ENCODE results near the gene UBQLN4. TPM values are rescaled to one million over a fixed set of nuclear protein-coding genes. Genes with fewer than 3 reads are reported as not detected.

The UBQLN4 gene
- polyA plus RNA-seq, 1 of the 3 experiments (the other 2 are of a cell fraction) = 37.0 TPM

- H3K36me3 ChIP-seq (replicated peaks in 1 of 2; ENCODE audit: control insufficient read depth in 1 of 2, insufficient read depth in 2 of 2, low read length in 1 of 2) = peaks cover 2 to 16% of the 10 kb centered on the region in 2 experiments
- ChIA-PET CTCF (interaction anchor here (1.6 kb wide), 1 partner anchor 14 kb away, joined by 5 read pairs; no protein-coding TSS in a partner anchor), POLR2A (no interaction called here)
- peaks cover 8% of the 10 kb centered on the region for H4K20me1 ChIP-seq (ENCODE audit: insufficient read depth)
- H3K4me3 ChIP-seq (ENCODE audit: low read depth in 2 of 2, low read length in 1 of 2) = no peak overlapping the region
- H3K4me2 ChIP-seq = no peak overlapping the region
- 91% methylated on average over 1 of the region's 1 CpG for WGBS (ENCODE audit: low lambda C conversion rate)
- DNase-seq = no peak
- TF ChIP-seq MEF2A (IDR thresholded peaks at IDR 0.05; ENCODE audit: borderline replicate concordance, low read depth) (no peak), YY1 (IDR thresholded peaks at IDR 0.05; ENCODE audit: low read depth) (no peak), PBX3 (IDR thresholded peaks at IDR 0.05) (no peak), GATA2 (CRISPR knock-in tag; IDR thresholded peaks at IDR 0.05) (no peak), NFIC (IDR thresholded peaks at IDR 0.05; ENCODE audit: borderline replicate concordance) (no peak), SIN3A (IDR thresholded peaks at IDR 0.05; ENCODE audit: borderline replicate concordance, low read depth, low read length) (no peak), EZH2phosphoT487 (IDR thresholded peaks at IDR 0.05; ENCODE audit: borderline replicate concordance, low read depth) (no peak)
- H3K27me3 ChIP-seq (ENCODE audit: insufficient read depth) = no peaks in the 10 kb centered on the region
- H3K4me1 ChIP-seq (ENCODE audit: control insufficient read depth in 1 of 2, insufficient read depth in 2 of 2, low read depth in 1 of 2, low read length in 1 of 2) = peaks cover 10 to 17% of the 10 kb centered on the region in 2 experiments; a peak in 3 of 4 replicates
- H3K9me2 ChIP-seq = no peaks in the 10 kb centered on the region
- H3F3A ChIP-seq (replicated peaks; ENCODE audit: insufficient read depth) = peaks cover 8% of the 10 kb centered on the region
- no peak overlapping the region for H3K27ac ChIP-seq (ENCODE audit: low read depth in 2 of 2, low read length in 1 of 2)
- no peak overlapping the region for H3K9ac ChIP-seq
- H2AFZ ChIP-seq (ENCODE audit: low read depth) = no peak overlapping the region
- H3K9me3 ChIP-seq = no peaks in the 10 kb centered on the region
- H3K79me2 ChIP-seq (ENCODE audit: insufficient read depth) = peaks cover 40% of the 10 kb centered on the region
These were observed 2.8 kb upstream of the UBQLN4 start for GRCh38 chr1:156056326-156056849.

- Histone ChIP-seq H4K20me1 (ENCODE audit: insufficient read depth) (peaks cover 8% of the 10 kb centered on the region), H3K27me3 (ENCODE audit: insufficient read depth) (no peaks in the 10 kb centered on the region), H3K9me2 (no peaks in the 10 kb centered on the region), H3K4me3 (ENCODE audit: low read depth in 2 of 2, low read length in 1 of 2) (peak overlapping the region; percentile 87 to 94), H3K79me2 (ENCODE audit: insufficient read depth) (peaks cover 44% of the 10 kb centered on the region), H3K9me3 (no peaks in the 10 kb centered on the region), H2AFZ (ENCODE audit: low read depth) (peak overlapping the region; percentile 90), H3K4me1 (ENCODE audit: control insufficient read depth in 1 of 2, insufficient read depth in 2 of 2, low read depth in 1 of 2, low read length in 1 of 2) (peaks cover 6 to 17% of the 10 kb centered on the region in 2 experiments; a peak in 3 of 4 replicates), H3F3A (replicated peaks; ENCODE audit: insufficient read depth) (peaks cover 8% of the 10 kb centered on the region), H3K9ac (peak overlapping the region; percentile 78), H3K4me2 (peak overlapping the region; percentile 85), H3K27ac (ENCODE audit: low read depth in 2 of 2, low read length in 1 of 2) (peak overlapping the region; percentile 93; a peak in 3 of 4 replicates), H3K36me3 (replicated peaks in 1 of 2; ENCODE audit: control insufficient read depth in 1 of 2, insufficient read depth in 2 of 2, low read length in 1 of 2) (peaks cover 2 to 23% of the 10 kb centered on the region in 2 experiments)
- no peak for TF ChIP-seq TAF1 (IDR thresholded peaks at IDR 0.05; ENCODE audit: borderline replicate concordance, low read depth, low read length)
- no peak for TF ChIP-seq RCOR1 (IDR thresholded peaks at IDR 0.05; ENCODE audit: low read length)
- TF ChIP-seq FOXM1 (IDR thresholded peaks at IDR 0.05; ENCODE audit: low read depth) = no peak
- TF ChIP-seq GATA2 (CRISPR knock-in tag; IDR thresholded peaks at IDR 0.05) = no peak
- no peak for TF ChIP-seq MXI1 (IDR thresholded peaks at IDR 0.05; ENCODE audit: low read depth, low read length)
- no peak for TF ChIP-seq YY1 (IDR thresholded peaks at IDR 0.05; ENCODE audit: low read depth)
- TF ChIP-seq RAD21 (IDR thresholded peaks at IDR 0.05; ENCODE audit: low read length) = no peak
- no peak for TF ChIP-seq USF1 (IDR thresholded peaks at IDR 0.05; ENCODE audit: borderline replicate concordance, low read depth)
- TF ChIP-seq CHD2 (IDR thresholded peaks at IDR 0.05; ENCODE audit: low read length, partially characterized antibody) = no peak
- TF ChIP-seq ELF1 (IDR thresholded peaks at IDR 0.05) = no peak
- no peak for TF ChIP-seq RFX5 (IDR thresholded peaks at IDR 0.05; ENCODE audit: low read length)
- TF ChIP-seq FOXJ3 (CRISPR knock-in tag; IDR thresholded peaks at IDR 0.05) = no peak
- TF ChIP-seq SMC3 (IDR thresholded peaks at IDR 0.05; ENCODE audit: low read depth, low read length) = no peak
- TF ChIP-seq GABPA (IDR thresholded peaks at IDR 0.05; ENCODE audit: low read depth) = no peak
- no peak for TF ChIP-seq EP300 (IDR thresholded peaks at IDR 0.05; ENCODE audit: borderline replicate concordance in 1 of 2, low read depth in 1 of 2, low read length in 1 of 2)
- TF ChIP-seq POLR2AphosphoS5 (IDR thresholded peaks at IDR 0.05; ENCODE audit: low read depth, low read length) = no peak
- TF ChIP-seq JUND (IDR thresholded peaks at IDR 0.05) = no peak
- TF ChIP-seq PBX3 (IDR thresholded peaks at IDR 0.05) = no peak
- TF ChIP-seq USF2 (IDR thresholded peaks at IDR 0.05; ENCODE audit: borderline replicate concordance, low read depth, low read length) = no peak
- no peak for DNase-seq
- WGBS (ENCODE audit: low lambda C conversion rate) = 23% methylated on average over 17 of the region's 17 CpGs
- CTCF ChIA-PET = no interaction called here
- POLR2A ChIA-PET = no interaction called here
These were observed 1.9 kb upstream of the UBQLN4 start for GRCh38 chr1:156055281-156056048.
